ENCODE data around the gene NIPSNAP3A.

DNA sequence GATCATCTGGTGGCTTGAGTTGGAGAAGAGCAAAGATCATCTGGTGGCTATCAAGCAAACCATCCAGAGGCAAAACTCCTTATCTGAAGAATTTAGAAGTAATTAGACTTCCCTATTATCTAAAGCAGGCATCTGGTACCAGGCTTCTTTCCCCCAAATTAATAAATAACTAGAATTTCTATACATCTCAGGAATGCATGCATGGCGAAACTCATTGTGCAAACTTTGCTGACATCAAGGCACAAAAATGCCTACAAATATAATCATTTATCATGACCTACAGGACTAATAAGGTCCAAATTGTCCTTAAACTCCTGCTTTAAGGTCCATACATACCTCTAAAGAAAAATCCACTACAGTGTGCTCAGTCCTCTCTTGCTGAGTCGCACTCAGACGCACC is 47.2 kb upstream of the NIPSNAP3A start:
- no peak for TF ChIP-seq CTCF (optimal IDR thresholded peaks at IDR 0.05 in 1 of 3, IDR thresholded peaks at IDR 0.05 in 1 of 3, conservative IDR thresholded peaks at IDR 0.05 in 1 of 3; ENCODE audit: extremely low read depth in 1 of 3, insufficient read depth in 2 of 3, low read length in 3 of 3)
- TF ChIP-seq EZH2 (IDR thresholded peaks at IDR 0.05; ENCODE audit: low read length), result no peak
